Neutrophil (primary cell): ENCODE data around the gene DNMT3A.
A peak's percentile ranks its signal among the peaks of the same experiment; 100 is the strongest.

ENCODE experiments used
- H3K27ac ChIP-seq: fragments of 200-600 bp; sonication (generic); 2 replicates; pipeline ENCODE4 v1.5.1; 2016; ENCODE audit warnings: mild to moderate bottlenecking, moderate library complexity
- H3K27me3 ChIP-seq: fragments of 200-600 bp; sonication (generic); 2 replicates; pipeline ENCODE4 v1.6.0; 2016; ENCODE audit warnings: mild to moderate bottlenecking
- H3K36me3 ChIP-seq: fragments of 200-600 bp; sonication (generic); 2 replicates; pipeline ENCODE4 v1.5.1; 2017
- H3K4me1 ChIP-seq, 2 experiments: fragments of 200-600 bp in 1 of 2; sonication (generic) in 1 of 2; 1 replicate in 1 of 2; 2 replicates in 1 of 2; pipeline versions ENCODE4 v1.5.1 to v1.6.1; 2013 to 2016; ENCODE audit warnings: low read depth in 1 of 2, low read length in 1 of 2, mild to moderate bottlenecking in 1 of 2, moderate library complexity in 1 of 2; ENCODE audit not compliant: control insufficient read depth in 1 of 2, insufficient read depth in 1 of 2
- H3K4me3 ChIP-seq, 2 experiments: fragments of 200-600 bp in 1 of 2; sonication (generic) in 1 of 2; 1 replicate in 1 of 2; 2 replicates in 1 of 2; pipeline ENCODE4 v1.5.1; 2013 to 2016; ENCODE audit warnings: low read depth in 1 of 2, low read length in 1 of 2, mild to moderate bottlenecking in 1 of 2, moderate library complexity in 1 of 2
- H3K9me3 ChIP-seq: fragments of 200-600 bp; sonication (generic); 2 replicates; pipeline ENCODE4 v1.5.1; 2016
- CTCF ChIP-seq: fragments of 200-600 bp; sonication (generic); IDR thresholded peaks from 2 replicates; pipeline ENCODE4 v1.5.1; 2016; ENCODE audit warnings: antibody characterized with exemption

The DNMT3A gene

GRCh38 chr2:25256488-25256875 lies 85.2 kb downstream of the DNMT3A start:
- H3K36me3 ChIP-seq: peaks cover 61% of the 10 kb centered on the region

GRCh38 chr2:25255745-25256487 lies 85.8 kb downstream of the DNMT3A start:
- H3K27me3 ChIP-seq: peaks cover 16% of the 10 kb centered on the region
- peaks cover 58% of the 10 kb centered on the region for H3K36me3 ChIP-seq
- H3K4me3 ChIP-seq: no peak overlapping the region
- H3K4me1 ChIP-seq: peaks cover 13 to 20% of the 10 kb centered on the region in 2 experiments
- H3K27ac ChIP-seq: no peak overlapping the region
- H3K9me3 ChIP-seq: no peaks in the 10 kb centered on the region
- no peak for TF ChIP-seq CTCF

More at GRCh38 chr2:25256488-25256875, 85.2 kb downstream of the DNMT3A start:
- no peak overlapping the region for H3K27ac ChIP-seq
- H3K4me1 ChIP-seq: peaks cover 9 to 14% of the 10 kb centered on the region in 2 experiments
- H3K9me3 ChIP-seq: no peaks in the 10 kb centered on the region
- TF ChIP-seq CTCF: no peak
- H3K27me3 ChIP-seq: peaks cover 11% of the 10 kb centered on the region
- H3K4me3 ChIP-seq: no peak overlapping the region

- no peak for TF ChIP-seq CTCF
- Histone ChIP-seq H3K9me3 (no peaks in the 10 kb centered on the region), H3K4me1 (peaks cover 13 to 21% of the 10 kb centered on the region in 2 experiments), H3K27ac (no peak overlapping the region), H3K36me3 (peaks cover 52% of the 10 kb centered on the region), H3K4me3 (no peak overlapping the region), H3K27me3 (peaks cover 24% of the 10 kb centered on the region)
Observed at GRCh38 chr2:25254961-25255360, 86.8 kb downstream of the DNMT3A start.

DNA sequence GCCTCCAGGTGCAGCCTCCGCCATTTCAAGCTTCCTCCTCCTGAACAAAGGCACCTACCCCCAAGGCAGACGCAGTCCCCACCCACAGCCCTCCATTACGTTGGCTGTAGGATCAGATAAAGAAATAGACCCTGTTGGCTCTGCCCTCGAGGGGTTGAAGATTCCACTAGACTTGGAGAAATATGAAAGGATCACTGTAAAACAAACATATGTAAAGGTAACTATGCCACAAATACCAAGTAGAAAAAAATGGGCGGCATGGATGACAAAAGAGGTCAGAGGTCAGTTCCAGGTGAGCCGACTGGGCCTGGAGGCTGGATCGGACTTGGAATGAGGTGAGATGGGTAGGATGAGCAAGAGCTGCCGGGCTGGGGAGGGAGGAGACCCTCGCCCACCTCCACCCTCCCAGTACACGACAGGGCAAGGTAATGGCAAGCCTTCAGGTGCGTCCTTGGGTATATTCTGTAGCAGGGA lies 88.5 kb downstream of the DNMT3A start:
- TF ChIP-seq CTCF: no peak
- Histone ChIP-seq H3K27ac (no peak overlapping the region), H3K4me1 (peaks cover 13 to 21% of the 10 kb centered on the region in 2 experiments), H3K9me3 (no peaks in the 10 kb centered on the region), H3K36me3 (peaks cover 44% of the 10 kb centered on the region), H3K27me3 (peaks cover 24% of the 10 kb centered on the region), H3K4me3 (no peak overlapping the region)

- TF ChIP-seq CTCF: no peak
- H3K4me3 ChIP-seq: peak overlapping the region; percentile 17 to 55
- H3K9me3 ChIP-seq: no peaks in the 10 kb centered on the region
- peaks cover 44% of the 10 kb centered on the region for H3K36me3 ChIP-seq
- H3K4me1 ChIP-seq: peaks cover 13 to 21% of the 10 kb centered on the region in 2 experiments
- H3K27ac ChIP-seq: no peak overlapping the region
- peaks cover 24% of the 10 kb centered on the region for H3K27me3 ChIP-seq
Observed at GRCh38 chr2:25252291-25253152, 89.2 kb downstream of the DNMT3A start.
